SK-N-SH (cell line): ENCODE results near the gene BRINP1. TPM values are rescaled to one million over a fixed set of nuclear protein-coding genes. Genes with fewer than 3 reads are reported as not detected.

Experiments
- CTCF ChIA-PET: fragments of 300-600, 350-600 bp; formaldehyde crosslinking; extraction: SDS; loops from one replicate; lab custom pipeline; 2021; lab: Yijun Ruan, JAX
- POLR2A ChIA-PET: fragments of 350-600 bp; sonication (Branson Sonifier 250); formaldehyde crosslinking; extraction: SDS; loops from one replicate; lab custom pipeline; 2020; ENCODE audit warnings: antibody characterized with exemption, inconsistent platforms; lab: Yijun Ruan, JAX
- DNase-seq: peaks from one replicate; pipeline ENCODE4 v3.0.0; 2012
- H2AFZ ChIP-seq: fragments of 200-600 bp; sonication (generic); 2 replicates; pipeline ENCODE4 v1.8.1; 2016; ENCODE audit warnings: antibody characterized with exemption, mild to moderate bottlenecking, low read depth
- H3F3A ChIP-seq: fragments of 200-600 bp; sonication (generic); replicated peaks from 2 replicates; pipeline ENCODE3; 2016; ENCODE audit warnings: antibody characterized with exemption, mild to moderate bottlenecking; ENCODE audit not compliant: insufficient read depth
- H3K27ac ChIP-seq, 2 experiments: fragments of 200-500 bp in 1 of 2; fragments of 200-600 bp in 1 of 2; sonication (Bioruptor generic) in 1 of 2; sonication (generic), shearing (Covaris generic) in 1 of 2; 2 replicates each; pipeline versions ENCODE4 v1.5.1 to v1.6.1; 2014 to 2016; ENCODE audit warnings: low read depth in 2 of 2, inconsistent platforms in 1 of 2, low read length in 1 of 2, mild to moderate bottlenecking in 1 of 2, mixed read lengths in 1 of 2
- H3K27me3 ChIP-seq: fragments of 200-600 bp; sonication (generic), shearing (Covaris generic); 2 replicates; pipeline ENCODE4 v1.6.1; 2016; ENCODE audit warnings: mixed run types; ENCODE audit not compliant: insufficient read depth
- H3K36me3 ChIP-seq, 2 experiments: fragments of 200-500 bp in 1 of 2; fragments of 200-600 bp in 1 of 2; sonication (Bioruptor generic) in 1 of 2; sonication (generic) in 1 of 2; replicated peaks in 1 of 2; 2 replicates each; pipeline versions ENCODE3 to v1.5.1; 2014 to 2016; ENCODE audit warnings: low read length in 1 of 2, mild to moderate bottlenecking in 1 of 2; ENCODE audit not compliant: insufficient read depth in 2 of 2, control insufficient read depth in 1 of 2
- H3K4me1 ChIP-seq, 2 experiments: fragments of 200-500 bp in 1 of 2; fragments of 200-600 bp in 1 of 2; sonication (Bioruptor generic) in 1 of 2; sonication (generic), shearing (Covaris generic) in 1 of 2; 2 replicates each; pipeline versions ENCODE4 v1.5.1 to v1.6.1; 2014 to 2016; ENCODE audit warnings: low read depth in 1 of 2, low read length in 1 of 2, mixed run types in 1 of 2; ENCODE audit not compliant: insufficient read depth in 2 of 2, control insufficient read depth in 1 of 2
- H3K4me2 ChIP-seq: fragments of 200-600 bp; sonication (generic), shearing (Covaris generic); 2 replicates; pipeline ENCODE4 v1.6.1; 2017; ENCODE audit warnings: mixed run types
- H3K4me3 ChIP-seq, 2 experiments: fragments of 200-500 bp in 1 of 2; fragments of 200-600 bp in 1 of 2; sonication (Bioruptor generic) in 1 of 2; sonication (generic), shearing (Covaris generic) in 1 of 2; 2 replicates each; pipeline versions ENCODE4 v1.5.1 to v1.8.1; 2014 to 2016; ENCODE audit warnings: low read depth in 2 of 2, inconsistent platforms in 1 of 2, low read length in 1 of 2, mild to moderate bottlenecking in 1 of 2, mixed read lengths in 1 of 2, moderate library complexity in 1 of 2
- H3K79me2 ChIP-seq: fragments of 200-600 bp; sonication (generic); 2 replicates; pipeline ENCODE4 v1.8.1; 2017; ENCODE audit warnings: mild to moderate bottlenecking; ENCODE audit not compliant: insufficient read depth
- H3K9ac ChIP-seq: fragments of 200-600 bp; sonication (generic); 2 replicates; pipeline ENCODE4 v1.6.1; 2017; ENCODE audit warnings: mixed run types
- H3K9me2 ChIP-seq: fragments of 200-600 bp; sonication (generic); 2 replicates; pipeline ENCODE4 v1.6.1; 2017; ENCODE audit warnings: mixed run types
- H3K9me3 ChIP-seq: fragments of 200-600 bp; sonication (generic); 2 replicates; pipeline ENCODE4 v1.6.1; 2017; ENCODE audit warnings: mixed run types, mild to moderate bottlenecking, moderate library complexity
- H4K20me1 ChIP-seq: fragments of 200-600 bp; sonication (generic); 2 replicates; pipeline ENCODE4 v1.6.1; 2017; ENCODE audit warnings: mild to moderate bottlenecking, mixed run types; ENCODE audit not compliant: insufficient read depth
- EP300 ChIP-seq, 2 experiments: IDR thresholded peaks; 2 replicates each; pipeline versions ENCODE4 v1.4.0 to v1.6.1; 2012; ENCODE audit warnings: borderline replicate concordance in 1 of 2, low read depth in 1 of 2, low read length in 1 of 2
- MEF2A ChIP-seq: IDR thresholded peaks from 2 replicates; pipeline ENCODE4 v1.4.0; 2012; ENCODE audit warnings: low read depth, borderline replicate concordance
- RAD21 ChIP-seq: IDR thresholded peaks from 2 replicates; pipeline ENCODE4 v1.6.1; 2012; ENCODE audit warnings: mild to moderate bottlenecking, low read length
- SIN3A ChIP-seq: IDR thresholded peaks from 2 replicates; pipeline ENCODE4 v1.6.1; 2012; ENCODE audit warnings: low read depth, mild to moderate bottlenecking, low read length, moderate library complexity, borderline replicate concordance
- TAF1 ChIP-seq: IDR thresholded peaks from 2 replicates; pipeline ENCODE4 v1.6.1; 2012; ENCODE audit warnings: low read depth, mild to moderate bottlenecking, low read length, moderate library complexity, borderline replicate concordance
- TCF12 ChIP-seq: IDR thresholded peaks from 2 replicates; pipeline ENCODE4 v1.4.0; 2012
- WGBS: methylation state at CpG from one replicate; pipeline ENCODE4 v1.1.6; 2017; ENCODE audit warnings: low lambda C conversion rate; 5-methylcytosine and 5-hydroxymethylcytosine counted together
- polyA plus RNA-seq, 3 experiments: library from polyadenylated mRNA; depleted of rRNA; stranded (reverse); fragments of >200 nt; gene quantifications; 2 replicates each; pipeline ENCODE4 v1.2.3, GENCODE V29; 2012
- TF ChIP-seq, protein P1 (sequence below): IDR thresholded peaks from 2 replicates; pipeline ENCODE4 v1.4.0; 2012; ENCODE audit warnings: low read depth, borderline replicate concordance
- TF ChIP-seq, protein P2 (sequence below): IDR thresholded peaks from 2 replicates; pipeline ENCODE4 v1.6.1; 2012; ENCODE audit warnings: mild to moderate bottlenecking, low read depth, low read length, moderate library complexity
- TF ChIP-seq, protein P3 (sequence below): fragments of 200-600 bp; sonication (generic); IDR thresholded peaks from 2 replicates; pipeline ENCODE4 v1.6.1; 2017; ENCODE audit warnings: antibody characterized with exemption, mild to moderate bottlenecking, moderate library complexity

BRINP1 gene
- polyA plus RNA-seq, 1 of the 3 experiments (the other 2 are of a cell fraction) = 0.41 TPM

DNA sequence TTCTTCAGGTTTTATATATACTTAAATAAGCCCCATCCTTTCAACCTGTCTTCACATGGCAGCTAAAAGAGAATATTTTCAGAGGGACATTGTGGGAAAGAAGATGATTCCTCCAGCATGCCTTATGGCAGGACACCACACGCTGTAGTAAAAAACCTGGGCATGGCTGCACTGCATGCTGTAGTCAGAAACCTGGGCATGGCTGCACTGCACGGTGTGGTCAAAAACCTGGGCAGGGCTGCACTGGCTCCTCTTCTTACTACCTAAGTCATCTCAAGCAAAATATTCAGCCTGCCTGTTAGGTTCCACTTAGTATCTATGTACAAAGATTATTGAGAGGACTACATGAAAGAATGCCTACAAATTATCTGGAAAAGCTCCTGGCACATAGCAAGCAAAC lies 153.6 kb downstream of the BRINP1 start (continued):
- TF ChIP-seq, protein P1, sequence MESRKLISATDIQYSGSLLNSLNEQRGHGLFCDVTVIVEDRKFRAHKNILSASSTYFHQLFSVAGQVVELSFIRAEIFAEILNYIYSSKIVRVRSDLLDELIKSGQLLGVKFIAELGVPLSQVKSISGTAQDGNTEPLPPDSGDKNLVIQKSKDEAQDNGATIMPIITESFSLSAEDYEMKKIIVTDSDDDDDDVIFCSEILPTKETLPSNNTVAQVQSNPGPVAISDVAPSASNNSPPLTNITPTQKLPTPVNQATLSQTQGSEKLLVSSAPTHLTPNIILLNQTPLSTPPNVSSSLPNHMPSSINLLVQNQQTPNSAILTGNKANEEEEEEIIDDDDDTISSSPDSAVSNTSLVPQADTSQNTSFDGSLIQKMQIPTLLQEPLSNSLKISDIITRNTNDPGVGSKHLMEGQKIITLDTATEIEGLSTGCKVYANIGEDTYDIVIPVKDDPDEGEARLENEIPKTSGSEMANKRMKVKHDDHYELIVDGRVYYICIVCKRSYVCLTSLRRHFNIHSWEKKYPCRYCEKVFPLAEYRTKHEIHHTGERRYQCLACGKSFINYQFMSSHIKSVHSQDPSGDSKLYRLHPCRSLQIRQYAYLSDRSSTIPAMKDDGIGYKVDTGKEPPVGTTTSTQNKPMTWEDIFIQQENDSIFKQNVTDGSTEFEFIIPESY = no peak
- no peak for TF ChIP-seq TAF1
- no peak for TF ChIP-seq MEF2A

DNA sequence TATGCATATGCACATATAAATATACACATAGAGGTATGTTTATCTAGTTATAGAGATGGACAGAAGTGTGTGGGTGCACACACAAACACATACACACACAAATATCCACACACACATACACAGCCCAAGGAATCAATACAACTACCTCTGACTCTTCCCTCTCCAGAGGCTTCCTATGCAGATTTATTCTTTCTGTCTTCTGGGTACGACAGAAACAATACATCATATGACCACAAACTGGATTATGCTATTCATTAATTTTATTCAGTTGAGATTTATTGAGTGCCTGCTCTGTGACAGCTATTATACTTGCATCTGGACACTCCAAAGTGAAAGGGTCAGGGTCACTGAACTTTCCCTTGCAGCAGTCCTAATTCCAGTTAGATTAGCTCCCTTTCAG lies 155.8 kb downstream of the BRINP1 start:
- WGBS = 4% methylated on average over 1 of the region's 1 CpG

DNA sequence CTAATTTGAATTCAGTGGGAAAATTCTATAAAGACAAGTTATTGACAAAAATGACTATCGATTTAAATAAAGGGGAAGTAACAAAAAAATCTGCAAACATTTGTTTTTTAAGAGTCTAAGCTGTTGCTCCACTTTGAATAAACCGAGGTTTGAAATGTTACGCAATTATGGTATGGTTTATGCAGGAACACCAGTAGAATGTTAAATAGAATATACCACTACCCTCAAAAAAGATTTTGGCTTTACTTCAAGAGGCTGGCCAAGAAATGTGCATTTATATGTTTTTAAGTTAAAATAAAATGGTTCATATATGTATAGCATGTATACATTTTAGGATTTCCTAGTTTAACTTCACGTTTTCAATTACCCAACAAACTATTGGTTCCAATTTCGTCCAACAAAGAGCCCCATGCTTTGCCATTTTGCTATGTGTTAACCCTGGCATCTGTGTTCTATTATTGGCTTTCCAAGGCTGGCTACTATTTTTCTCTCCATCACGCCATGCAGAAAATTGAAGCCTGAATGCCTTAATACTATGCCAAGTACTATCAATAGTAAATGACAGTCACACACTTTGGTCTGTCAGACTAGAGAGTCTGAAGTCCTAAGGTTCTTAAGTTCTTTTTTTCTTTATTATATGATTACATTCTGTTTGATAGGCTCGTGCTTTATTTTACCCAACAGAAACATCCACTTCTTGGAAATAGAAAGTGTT lies 171.2 kb downstream of the BRINP1 start:
- WGBS = 43% methylated on average over 7 of the region's 7 CpGs
- Histone ChIP-seq H3K36me3 (no peaks in the 10 kb centered on the region), H3K9ac (no peak overlapping the region), H3K27ac (no peak overlapping the region), H2AFZ (no peak overlapping the region), H3K9me3 (no peaks in the 10 kb centered on the region), H3K4me3 (no peak overlapping the region), H3K79me2 (no peaks in the 10 kb centered on the region), H3K27me3 (no peaks in the 10 kb centered on the region), H3F3A (no peaks in the 10 kb centered on the region), H3K4me1 (no peaks in the 10 kb centered on the region; a peak in 1 of 4 replicates), H3K9me2 (no peaks in the 10 kb centered on the region), H3K4me2 (no peak overlapping the region), H4K20me1 (no peaks in the 10 kb centered on the region)
- DNase-seq = no peak
- TF ChIP-seq, protein P1 = no peak
- TF ChIP-seq SIN3A (no peak), TCF12 (no peak), RAD21 (no peak)
- TF ChIP-seq, protein P2, sequence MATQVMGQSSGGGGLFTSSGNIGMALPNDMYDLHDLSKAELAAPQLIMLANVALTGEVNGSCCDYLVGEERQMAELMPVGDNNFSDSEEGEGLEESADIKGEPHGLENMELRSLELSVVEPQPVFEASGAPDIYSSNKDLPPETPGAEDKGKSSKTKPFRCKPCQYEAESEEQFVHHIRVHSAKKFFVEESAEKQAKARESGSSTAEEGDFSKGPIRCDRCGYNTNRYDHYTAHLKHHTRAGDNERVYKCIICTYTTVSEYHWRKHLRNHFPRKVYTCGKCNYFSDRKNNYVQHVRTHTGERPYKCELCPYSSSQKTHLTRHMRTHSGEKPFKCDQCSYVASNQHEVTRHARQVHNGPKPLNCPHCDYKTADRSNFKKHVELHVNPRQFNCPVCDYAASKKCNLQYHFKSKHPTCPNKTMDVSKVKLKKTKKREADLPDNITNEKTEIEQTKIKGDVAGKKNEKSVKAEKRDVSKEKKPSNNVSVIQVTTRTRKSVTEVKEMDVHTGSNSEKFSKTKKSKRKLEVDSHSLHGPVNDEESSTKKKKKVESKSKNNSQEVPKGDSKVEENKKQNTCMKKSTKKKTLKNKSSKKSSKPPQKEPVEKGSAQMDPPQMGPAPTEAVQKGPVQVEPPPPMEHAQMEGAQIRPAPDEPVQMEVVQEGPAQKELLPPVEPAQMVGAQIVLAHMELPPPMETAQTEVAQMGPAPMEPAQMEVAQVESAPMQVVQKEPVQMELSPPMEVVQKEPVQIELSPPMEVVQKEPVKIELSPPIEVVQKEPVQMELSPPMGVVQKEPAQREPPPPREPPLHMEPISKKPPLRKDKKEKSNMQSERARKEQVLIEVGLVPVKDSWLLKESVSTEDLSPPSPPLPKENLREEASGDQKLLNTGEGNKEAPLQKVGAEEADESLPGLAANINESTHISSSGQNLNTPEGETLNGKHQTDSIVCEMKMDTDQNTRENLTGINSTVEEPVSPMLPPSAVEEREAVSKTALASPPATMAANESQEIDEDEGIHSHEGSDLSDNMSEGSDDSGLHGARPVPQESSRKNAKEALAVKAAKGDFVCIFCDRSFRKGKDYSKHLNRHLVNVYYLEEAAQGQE = no peak
- TF ChIP-seq, protein P3, sequence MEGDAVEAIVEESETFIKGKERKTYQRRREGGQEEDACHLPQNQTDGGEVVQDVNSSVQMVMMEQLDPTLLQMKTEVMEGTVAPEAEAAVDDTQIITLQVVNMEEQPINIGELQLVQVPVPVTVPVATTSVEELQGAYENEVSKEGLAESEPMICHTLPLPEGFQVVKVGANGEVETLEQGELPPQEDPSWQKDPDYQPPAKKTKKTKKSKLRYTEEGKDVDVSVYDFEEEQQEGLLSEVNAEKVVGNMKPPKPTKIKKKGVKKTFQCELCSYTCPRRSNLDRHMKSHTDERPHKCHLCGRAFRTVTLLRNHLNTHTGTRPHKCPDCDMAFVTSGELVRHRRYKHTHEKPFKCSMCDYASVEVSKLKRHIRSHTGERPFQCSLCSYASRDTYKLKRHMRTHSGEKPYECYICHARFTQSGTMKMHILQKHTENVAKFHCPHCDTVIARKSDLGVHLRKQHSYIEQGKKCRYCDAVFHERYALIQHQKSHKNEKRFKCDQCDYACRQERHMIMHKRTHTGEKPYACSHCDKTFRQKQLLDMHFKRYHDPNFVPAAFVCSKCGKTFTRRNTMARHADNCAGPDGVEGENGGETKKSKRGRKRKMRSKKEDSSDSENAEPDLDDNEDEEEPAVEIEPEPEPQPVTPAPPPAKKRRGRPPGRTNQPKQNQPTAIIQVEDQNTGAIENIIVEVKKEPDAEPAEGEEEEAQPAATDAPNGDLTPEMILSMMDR = no peak
- ChIA-PET POLR2A (no interaction called here), CTCF (no interaction called here)

More for the DNA sequence above, 155.8 kb downstream of the BRINP1 start:
- no peaks in the 10 kb centered on the region for H3K4me1 ChIP-seq
- ChIA-PET POLR2A (no interaction called here), CTCF (no interaction called here)
- TF ChIP-seq EP300 (IDR thresholded peaks at IDR 0.05; ENCODE audit: borderline replicate concordance in 1 of 2, low read depth in 1 of 2, low read length in 1 of 2) = no peak
- no peaks in the 10 kb centered on the region for H3K36me3 ChIP-seq
- DNase-seq = no peak
- no peak overlapping the region for H2AFZ ChIP-seq
- no peak overlapping the region for H3K4me3 ChIP-seq
- no peaks in the 10 kb centered on the region for H3K27me3 ChIP-seq
- no peaks in the 10 kb centered on the region for H3K9me3 ChIP-seq
- no peaks in the 10 kb centered on the region for H4K20me1 ChIP-seq
- H3K4me2 ChIP-seq = no peak overlapping the region
- no peaks in the 10 kb centered on the region for H3K9me2 ChIP-seq
- H3K9ac ChIP-seq = no peak overlapping the region
- no peaks in the 10 kb centered on the region for H3F3A ChIP-seq
- H3K27ac ChIP-seq = no peak overlapping the region
- H3K79me2 ChIP-seq = no peaks in the 10 kb centered on the region
